Right lobe of liver (tissue), 4 donors: ENCODE data around the gene AIFM3.

Source experiments
- CTCF ChIP-seq, 4 donors: fragments of 200-600 bp in 3 of 4; fragments of 450-650 bp in 1 of 4; IDR thresholded peaks; one replicate each; pipeline versions ENCODE4 v1.5.1 to v1.8.0; 2016 to 2022; ENCODE audit warnings: antibody characterized with exemption in 4 of 4, mild to moderate bottlenecking in 2 of 4
- POLR2A ChIP-seq: fragments of 450-650 bp; IDR thresholded peaks from one replicate; pipeline ENCODE4 v1.6.1; 2017; ENCODE audit warnings: antibody characterized with exemption, mild to moderate bottlenecking
- donor health status: DM: no; HTN: no; CAD: no.
- donor health status: DM: no; HTN: no; CAD: no.
- donor health status: DM: no; HTN: yes; CAD: no.

GRCh38 chr22:20933910-20934309, 33.1 kb upstream of the AIFM3 start:
- TF ChIP-seq CTCF (IDR thresholded peaks at IDR 0.05) = no peak
- no peak for TF ChIP-seq POLR2A
